HCT116 (cell line): ENCODE results near the gene RASL12. TPM values are rescaled to one million over a fixed set of nuclear protein-coding genes. Genes with fewer than 3 reads are reported as not detected.

ENCODE experiments used
- ATAC-seq: fragments of 200-7000 bp; cut with Tn5 transposase; 2 replicates; pipeline ENCODE4 v1.9.1; 2020; ENCODE audit warnings: mild to moderate bottlenecking, moderate library complexity
- BruUV-seq: library from RNA; stranded (reverse); fragments of 400-500 nt; replicated peaks from 2 replicates; lab custom pipeline; 2021; lab: Mats Ljungman, UMichigan
- CTCF ChIA-PET: fragments of 300-600 bp; sonication (Branson Sonifier 250); formaldehyde crosslinking; loops from one replicate; lab custom pipeline; 2021; ENCODE audit warnings: antibody characterized with exemption; lab: Charles Lee
- POLR2A ChIA-PET: fragments of 300-600, 350-600 bp; sonication (Branson Sonifier 250); formaldehyde crosslinking; loops from one replicate; lab custom pipeline; 2021; ENCODE audit warnings: antibody characterized with exemption; lab: Charles Lee
- RAD21 ChIA-PET, 2 experiments: fragments of 300-600 bp; sonication (Branson Sonifier 250); formaldehyde crosslinking; loops; one replicate each; lab custom pipeline; 2023; ENCODE audit warnings: low total read pairs in 2 of 2; ENCODE audit not compliant: uncharacterized antibody in 2 of 2, unreplicated experiment in 2 of 2, low non-redundant PET in 1 of 2; lab: Charles Lee
- DNase-seq: peaks from one replicate; pipeline ENCODE4 v3.0.0-alpha.2; 2010; ENCODE audit warnings: low read depth, low spot score
- H2AFZ ChIP-seq: fragments of 200-600 bp; shearing (Covaris generic), sonication (generic); 2 replicates; pipeline ENCODE4 v1.6.1; 2017; ENCODE audit warnings: low read depth, mixed run types, mixed read lengths, antibody characterized with exemption, low read length; ENCODE audit not compliant: poor library complexity, severe bottlenecking
- H3K27ac ChIP-seq: 2 replicates; pipeline ENCODE4 v1.5.1; 2012; ENCODE audit warnings: low read depth, low read length
- H3K27me3 ChIP-seq: fragments of 200-600 bp; sonication (generic); 2 replicates; pipeline ENCODE4 v1.6.1; 2016; ENCODE audit warnings: mixed run types, low read length, mixed read lengths; ENCODE audit not compliant: insufficient read depth
- H3K36me3 ChIP-seq, 2 experiments: fragments of 200-500 bp in 1 of 2; fragments of 200-600 bp in 1 of 2; sonication (Bioruptor generic) in 1 of 2; sonication (generic) in 1 of 2; 2 replicates each; pipeline versions ENCODE4 v1.5.1 to v1.6.1; 2014 to 2016; ENCODE audit warnings: low read length in 2 of 2, inconsistent platforms in 1 of 2, mixed read lengths in 1 of 2, mixed run types in 1 of 2; ENCODE audit not compliant: insufficient read depth in 2 of 2, control insufficient read depth in 1 of 2
- H3K4me1 ChIP-seq, 2 experiments: fragments of 200-600 bp in 1 of 2; sonication (generic) in 1 of 2; 2 replicates each; pipeline versions ENCODE4 v1.5.1 to v1.6.1; 2012 to 2017; ENCODE audit warnings: low read length in 2 of 2, inconsistent platforms in 1 of 2, mild to moderate bottlenecking in 1 of 2, mixed read lengths in 1 of 2, mixed run types in 1 of 2, moderate library complexity in 1 of 2; ENCODE audit not compliant: insufficient read depth in 2 of 2, control insufficient read depth in 1 of 2
- H3K4me2 ChIP-seq: fragments of 200-600 bp; sonication (generic); 2 replicates; pipeline ENCODE4 v1.6.1; 2017; ENCODE audit warnings: mixed run types, low read length, mixed read lengths
- H3K4me3 ChIP-seq, 2 experiments: fragments of 200-600 bp in 1 of 2; sonication (generic) in 1 of 2; replicated peaks in 1 of 2; 2 replicates each; pipeline ENCODE4 v1.5.1; 2011 to 2016; ENCODE audit warnings: low read length in 2 of 2, control low read depth in 1 of 2, low read depth in 1 of 2, mild to moderate bottlenecking in 1 of 2, mixed read lengths in 1 of 2, mixed run types in 1 of 2
- H3K79me2 ChIP-seq: fragments of 200-600 bp; sonication (generic); 2 replicates; pipeline ENCODE4 v1.6.1; 2017; ENCODE audit warnings: mild to moderate bottlenecking, mixed run types, low read length, moderate library complexity, mixed read lengths; ENCODE audit not compliant: insufficient read depth
- H3K9ac ChIP-seq: fragments of 200-600 bp; sonication (generic); 2 replicates; pipeline ENCODE4 v1.6.1; 2016; ENCODE audit warnings: low read length, mixed read lengths
- H3K9me2 ChIP-seq: fragments of 200-600 bp; sonication (generic), shearing (Covaris generic); 2 replicates; pipeline ENCODE4 v1.6.1; 2017; ENCODE audit warnings: mixed run types, mild to moderate bottlenecking, moderate library complexity; ENCODE audit not compliant: insufficient read depth
- H3K9me3 ChIP-seq, 2 experiments: fragments of 200-500 bp in 1 of 2; fragments of 200-600 bp in 1 of 2; sonication (Bioruptor generic) in 1 of 2; sonication (generic) in 1 of 2; 2 replicates each; pipeline ENCODE4 v1.6.1; 2014 to 2017; ENCODE audit warnings: low read length in 2 of 2, mixed read lengths in 2 of 2, inconsistent platforms in 1 of 2, low read depth in 1 of 2, mild to moderate bottlenecking in 1 of 2, mixed run types in 1 of 2, moderate library complexity in 1 of 2; ENCODE audit not compliant: control insufficient read depth in 1 of 2, insufficient read depth in 1 of 2
- H4K20me1 ChIP-seq: fragments of 200-600 bp; sonication (generic), shearing (Covaris generic); 2 replicates; pipeline ENCODE4 v1.6.1; 2017; ENCODE audit warnings: mixed run types, mild to moderate bottlenecking, moderate library complexity; ENCODE audit not compliant: insufficient read depth
- CBX3 ChIP-seq: IDR thresholded peaks from 2 replicates; pipeline ENCODE4 v1.6.1; 2012; ENCODE audit warnings: low read depth
- CEBPB ChIP-seq: IDR thresholded peaks from 2 replicates; pipeline ENCODE4 v1.6.1; 2012; ENCODE audit warnings: low read depth
- EGR1 ChIP-seq: IDR thresholded peaks from 2 replicates; pipeline ENCODE4 v1.6.1; 2012; ENCODE audit warnings: low read depth
- ELF1 ChIP-seq: IDR thresholded peaks from 2 replicates; pipeline ENCODE4 v1.6.1; 2012; ENCODE audit warnings: low read depth, borderline replicate concordance
- EZH2phosphoT487 ChIP-seq: fragments of 200-600 bp; IDR thresholded peaks from 2 replicates; pipeline ENCODE4 v1.6.1; 2018; ENCODE audit warnings: antibody characterized with exemption, borderline replicate concordance
- FOSL1 ChIP-seq: IDR thresholded peaks from 2 replicates; pipeline ENCODE4 v1.6.1; 2012; ENCODE audit warnings: low read depth
- JUND ChIP-seq: IDR thresholded peaks from 2 replicates; pipeline ENCODE4 v1.6.1; 2012
- POLR2A ChIP-seq: IDR thresholded peaks from 2 replicates; pipeline ENCODE4 v1.7.0; 2011; ENCODE audit warnings: borderline replicate concordance; ENCODE audit not compliant: insufficient read depth, insufficient read length; ENCODE audit errors: extremely low read depth
- POLR2AphosphoS5 ChIP-seq: IDR thresholded peaks from 2 replicates; pipeline ENCODE4 v1.6.1; 2011; ENCODE audit warnings: mild to moderate bottlenecking, low read depth, low read length, moderate library complexity
- RAD21 ChIP-seq: IDR thresholded peaks from 2 replicates; pipeline ENCODE4 v1.6.1; 2012; ENCODE audit warnings: low read depth, mild to moderate bottlenecking
- REST ChIP-seq: IDR thresholded peaks from 2 replicates; pipeline ENCODE4 v1.6.1; 2012; ENCODE audit warnings: low read depth
- SIN3A ChIP-seq: IDR thresholded peaks from 2 replicates; pipeline ENCODE4 v1.6.1; 2012; ENCODE audit warnings: low read depth
- SP1 ChIP-seq: IDR thresholded peaks from 2 replicates; pipeline ENCODE4 v1.6.1; 2012; ENCODE audit warnings: low read depth
- TCF7L2 ChIP-seq: IDR thresholded peaks from 2 replicates; pipeline ENCODE4 v1.7.0; 2011; ENCODE audit warnings: borderline replicate concordance, inconsistent platforms; ENCODE audit not compliant: insufficient read depth, insufficient read length; ENCODE audit errors: extremely low read depth
- YY1 ChIP-seq: IDR thresholded peaks from 2 replicates; pipeline ENCODE4 v1.6.1; 2011; ENCODE audit warnings: low read length, low read depth, moderate library complexity, mild to moderate bottlenecking; ENCODE audit not compliant: insufficient replicate concordance; ENCODE audit errors: extremely low read depth
- ZBTB33 ChIP-seq: IDR thresholded peaks from 2 replicates; pipeline ENCODE4 v1.6.1; 2011; ENCODE audit warnings: mild to moderate bottlenecking, low read length, moderate library complexity; ENCODE audit not compliant: insufficient replicate concordance; ENCODE audit errors: extremely low read depth
- ZNF274 ChIP-seq: fragments of 200-500 bp; sonication (Bioruptor generic); IDR thresholded peaks from 2 replicates; pipeline ENCODE4 v1.6.1; 2014; ENCODE audit warnings: mild to moderate bottlenecking, low read depth, low read length, inconsistent platforms
- intact Hi-C: fragments of 100-400 bp; cut with micrococcal nuclease; formaldehyde crosslinking; loops from 2 replicates; pipeline ENCODE4 v1.10.0; 2022
- total RNA-seq: library from RNA; stranded (reverse); gene quantifications from one replicate; pipeline ENCODE4 v1.2.1, GENCODE V29; 2021; ENCODE audit not compliant: unreplicated experiment
- TF ChIP-seq, protein P1 (sequence below), 3 experiments: fragments of 200-600 bp in 1 of 3; sonication (generic) in 1 of 3; IDR thresholded peaks in 2 of 3; conservative IDR thresholded peaks in 1 of 3; 2 replicates each; pipeline ENCODE4 v1.5.1; 2012 to 2017; ENCODE audit warnings: low read depth in 2 of 3, low read length in 2 of 3, antibody characterized with exemption in 1 of 3, borderline replicate concordance in 1 of 3, control low read depth in 1 of 3, mild to moderate bottlenecking in 1 of 3, mixed read lengths in 1 of 3, mixed run types in 1 of 3, moderate library complexity in 1 of 3; ENCODE audit not compliant: insufficient read depth in 1 of 3
- TF ChIP-seq, protein P2 (sequence below): IDR thresholded peaks from 2 replicates; pipeline ENCODE4 v1.6.1; 2012

RASL12 gene
- total RNA-seq, 1 experiment from 2014 or later = 0.25 TPM

- Histone ChIP-seq H3K27me3 (no peaks in the 10 kb centered on the region), H3K4me3 (no peak overlapping the region), H3K9me3 (no peaks in the 10 kb centered on the region), H4K20me1 (no peaks in the 10 kb centered on the region), H3K27ac (no peak overlapping the region), H3K4me2 (no peak overlapping the region), H3K4me1 (peaks cover 7 to 14% of the 10 kb centered on the region in 2 experiments; a peak in 3 of 4 replicates), H3K36me3 (peaks cover 25 to 28% of the 10 kb centered on the region in 2 experiments; a peak in 3 of 4 replicates), H3K9me2 (no peaks in the 10 kb centered on the region), H2AFZ (no peak overlapping the region), H3K9ac (no peak overlapping the region), H3K79me2 (peaks cover 20% of the 10 kb centered on the region)
- no peak for TF ChIP-seq ZNF274
- TF ChIP-seq SP1 = no peak
- no peak for TF ChIP-seq YY1
- no peak for TF ChIP-seq JUND
- TF ChIP-seq REST = no peak
- TF ChIP-seq, protein P1, sequence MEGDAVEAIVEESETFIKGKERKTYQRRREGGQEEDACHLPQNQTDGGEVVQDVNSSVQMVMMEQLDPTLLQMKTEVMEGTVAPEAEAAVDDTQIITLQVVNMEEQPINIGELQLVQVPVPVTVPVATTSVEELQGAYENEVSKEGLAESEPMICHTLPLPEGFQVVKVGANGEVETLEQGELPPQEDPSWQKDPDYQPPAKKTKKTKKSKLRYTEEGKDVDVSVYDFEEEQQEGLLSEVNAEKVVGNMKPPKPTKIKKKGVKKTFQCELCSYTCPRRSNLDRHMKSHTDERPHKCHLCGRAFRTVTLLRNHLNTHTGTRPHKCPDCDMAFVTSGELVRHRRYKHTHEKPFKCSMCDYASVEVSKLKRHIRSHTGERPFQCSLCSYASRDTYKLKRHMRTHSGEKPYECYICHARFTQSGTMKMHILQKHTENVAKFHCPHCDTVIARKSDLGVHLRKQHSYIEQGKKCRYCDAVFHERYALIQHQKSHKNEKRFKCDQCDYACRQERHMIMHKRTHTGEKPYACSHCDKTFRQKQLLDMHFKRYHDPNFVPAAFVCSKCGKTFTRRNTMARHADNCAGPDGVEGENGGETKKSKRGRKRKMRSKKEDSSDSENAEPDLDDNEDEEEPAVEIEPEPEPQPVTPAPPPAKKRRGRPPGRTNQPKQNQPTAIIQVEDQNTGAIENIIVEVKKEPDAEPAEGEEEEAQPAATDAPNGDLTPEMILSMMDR (IDR thresholded peaks at IDR 0.05 in 2 of 3, conservative IDR thresholded peaks at IDR 0.05 in 1 of 3; ENCODE audit: borderline replicate concordance in 1 of 3, insufficient read depth in 1 of 3, low read depth in 2 of 3, low read length in 2 of 3) = no peak
- TF ChIP-seq ZBTB33 = no peak
- no peak for TF ChIP-seq FOSL1
- TF ChIP-seq SIN3A = no peak
- TF ChIP-seq POLR2AphosphoS5 = no peak
- TF ChIP-seq CBX3 = no peak
- TF ChIP-seq CEBPB = no peak
- TF ChIP-seq, protein P2, sequence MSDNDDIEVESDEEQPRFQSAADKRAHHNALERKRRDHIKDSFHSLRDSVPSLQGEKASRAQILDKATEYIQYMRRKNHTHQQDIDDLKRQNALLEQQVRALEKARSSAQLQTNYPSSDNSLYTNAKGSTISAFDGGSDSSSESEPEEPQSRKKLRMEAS = no peak
- TF ChIP-seq ELF1 = no peak
- TF ChIP-seq EGR1 = no peak
- TF ChIP-seq POLR2A = no peak
- TF ChIP-seq RAD21 = no peak
- no peak for TF ChIP-seq TCF7L2
- no peak for TF ChIP-seq EZH2phosphoT487
- intact Hi-C loops = loop anchor here (10.0 kb wide), 1 partner anchor 292 kb away; no protein-coding TSS in a partner anchor
- CTCF ChIA-PET = no interaction called here
- RAD21 ChIA-PET = no interaction called here
- no peak for DNase-seq
- no peak for ATAC-seq
- BruUV-seq = no TSS peak
- POLR2A ChIA-PET = no interaction called here
Measured at GRCh38 chr15:65026756-65027155, 41.0 kb downstream of the RASL12 start.
